SK-N-SH treated with all-trans-retinoic acid at 6 μM for 48 hours (cell line): Measurements from ENCODE around the gene PHKA1.

ENCODE experiments used
- ARNTL ChIP-seq: fragments of 450-650 bp; formaldehyde crosslinking; IDR thresholded peaks from 2 replicates; pipeline ENCODE4 v1.5.0; 2020; ENCODE audit warnings: low read depth, mild to moderate bottlenecking, moderate library complexity, borderline replicate concordance
- CREB5 ChIP-seq: fragments of 250-450 bp; sonication (Bioruptor Pico); IDR thresholded peaks from 2 replicates; pipeline ENCODE4 v1.5.1; 2020; ENCODE audit warnings: low read depth, mild to moderate bottlenecking, moderate library complexity
- ESRRG ChIP-seq: fragments of 250-450 bp; sonication (Bioruptor Pico); IDR thresholded peaks from 2 replicates; pipeline ENCODE4 v1.6.1; 2021; ENCODE audit warnings: mild to moderate bottlenecking
- ISL1 ChIP-seq: fragments of 250-450 bp; sonication (Bioruptor Pico); IDR thresholded peaks from 2 replicates; pipeline ENCODE4 v2.1.2; 2022; ENCODE audit warnings: mild to moderate bottlenecking, moderate library complexity
- OSR1 ChIP-seq: fragments of 250-450 bp; sonication (Bioruptor Pico); IDR thresholded peaks from 2 replicates; pipeline ENCODE4 v1.8.0; 2022; ENCODE audit warnings: moderate library complexity, mild to moderate bottlenecking, inconsistent platforms
- PATZ1 ChIP-seq: fragments of 250-450 bp; sonication (Bioruptor Pico); IDR thresholded peaks from 2 replicates; pipeline ENCODE4 v1.8.0; 2020; ENCODE audit warnings: mild to moderate bottlenecking, moderate library complexity, borderline replicate concordance
- POU6F1 ChIP-seq: fragments of 250-450 bp; sonication (Bioruptor Pico); IDR thresholded peaks from 2 replicates; pipeline ENCODE4 v1.8.0; 2021; ENCODE audit warnings: low read depth, mild to moderate bottlenecking, moderate library complexity, borderline replicate concordance
- SNAI2 ChIP-seq: fragments of 250-450 bp; sonication (Bioruptor Pico); IDR thresholded peaks from 2 replicates; pipeline ENCODE4 v1.5.0; 2020; ENCODE audit warnings: mild to moderate bottlenecking, moderate library complexity
- TOX ChIP-seq: fragments of 250-450 bp; sonication (Bioruptor Pico); IDR thresholded peaks from 2 replicates; pipeline ENCODE4 v1.8.0; 2021; ENCODE audit warnings: mild to moderate bottlenecking, moderate library complexity, borderline replicate concordance
- TSHZ2 ChIP-seq: fragments of 250-450 bp; sonication (Bioruptor Pico); IDR thresholded peaks from 2 replicates; pipeline ENCODE4 v1.5.0; 2020; ENCODE audit warnings: mild to moderate bottlenecking, moderate library complexity
- ZC3H10 ChIP-seq: fragments of 250-450 bp; sonication (Bioruptor Pico); IDR thresholded peaks from 2 replicates; pipeline ENCODE4 v1.5.1; 2021; ENCODE audit warnings: mild to moderate bottlenecking, moderate library complexity
- ZFP30 ChIP-seq: fragments of 450-650 bp; formaldehyde crosslinking; IDR thresholded peaks from 2 replicates; pipeline ENCODE4 v1.5.0; 2022; ENCODE audit warnings: mild to moderate bottlenecking, moderate library complexity
- ZNF70 ChIP-seq: fragments of 450-650 bp; formaldehyde crosslinking; IDR thresholded peaks from 2 replicates; pipeline ENCODE4 v1.5.0; 2020; ENCODE audit warnings: mild to moderate bottlenecking, moderate library complexity
- ZNF8 ChIP-seq: fragments of 450-650 bp; formaldehyde crosslinking; IDR thresholded peaks from 2 replicates; pipeline ENCODE4 v1.5.0; 2020; ENCODE audit warnings: mild to moderate bottlenecking, moderate library complexity

GRCh38 chrX:72624194-72624593 is 89.9 kb downstream of the PHKA1 start:
- no peak for TF ChIP-seq ZNF8 (CRISPR knock-in tag)
- no peak for TF ChIP-seq SNAI2 (CRISPR knock-in tag)
- no peak for TF ChIP-seq TOX (CRISPR knock-in tag)
- no peak for TF ChIP-seq ZNF70
- TF ChIP-seq ARNTL (CRISPR knock-in tag), result no peak
- TF ChIP-seq ZFP30 (CRISPR knock-in tag), result no peak
- no peak for TF ChIP-seq TSHZ2 (CRISPR knock-in tag)
- no peak for TF ChIP-seq OSR1
- no peak for TF ChIP-seq PATZ1 (CRISPR knock-in tag)
- TF ChIP-seq ZC3H10, result no peak
- TF ChIP-seq ESRRG (CRISPR knock-in tag), result no peak
- no peak for TF ChIP-seq POU6F1
- no peak for TF ChIP-seq ISL1 (CRISPR knock-in tag)
- no peak for TF ChIP-seq CREB5
